HG02840 (cell line): ENCODE measurements around the gene BSG.
"Not testable (repeated sequence)": the region's sequence is repeated elsewhere in the genome, so short reads cannot be mapped to it uniquely, and the experiment has no call there.

ENCODE experiments used
- ATAC-seq: cut with Tn5 transposase; IDR thresholded peaks from one replicate; pipeline ENCODE4 v1.9.1; 2021; ENCODE audit warnings: mild to moderate bottlenecking, moderate library complexity, moderate number of reproducible peaks; ENCODE audit not compliant: unreplicated experiment, low FRiP score

Gene BSG

GRCh38 chr19:584240-585001, 12.0 kb downstream of the BSG start:
- ATAC-seq, result no peak

- not testable (repeated sequence) for ATAC-seq
These were observed 12.8 kb downstream of the BSG start for GRCh38 chr19:585146-585545.

GRCh38 chr19:585551-586110, 13.2 kb downstream of the BSG start:
- no peak for ATAC-seq

GRCh38 chr19:588093-588740, 15.8 kb downstream of the BSG start:
- ATAC-seq, result no peak

- ATAC-seq, result no peak
These were observed 16.6 kb downstream of the BSG start for GRCh38 chr19:588741-589692.

- ATAC-seq, result no peak
These were observed 17.4 kb downstream of the BSG start, which contains the start of gene HCN2 for GRCh38 chr19:589693-590395. Gene HCN2 (plus strand): TSS chr19:589881. CDS start chr19:589946, 65 bp downstream.

GRCh38 chr19:590396-590745, 18.0 kb downstream of the BSG start:
- no peak for ATAC-seq

- no peak for ATAC-seq
These were observed 18.3 kb downstream of the BSG start for GRCh38 chr19:590750-591098.

- no peak for ATAC-seq
These were observed 18.9 kb downstream of the BSG start for GRCh38 chr19:591099-591958.

GRCh38 chr19:592101-592500, 19.7 kb downstream of the BSG start:
- no peak for ATAC-seq

- ATAC-seq, result no peak
These were observed 20.7 kb downstream of the BSG start for GRCh38 chr19:593055-593454.

GRCh38 chr19:593505-593904, 21.1 kb downstream of the BSG start:
- no peak for ATAC-seq

- ATAC-seq, result no peak
These were observed 22.0 kb downstream of the BSG start for GRCh38 chr19:594265-594870.

GRCh38 chr19:595326-596262, 23.2 kb downstream of the BSG start:
- no peak for ATAC-seq

GRCh38 chr19:596263-596655, 23.9 kb downstream of the BSG start:
- ATAC-seq, result no peak

GRCh38 chr19:597406-598315, 25.3 kb downstream of the BSG start:
- no peak for ATAC-seq

- no peak for ATAC-seq
These were observed 28.9 kb downstream of the BSG start for GRCh38 chr19:601310-601709.
